Measurements from ENCODE around the gene PLIN5.

Gene PLIN5

DNA sequence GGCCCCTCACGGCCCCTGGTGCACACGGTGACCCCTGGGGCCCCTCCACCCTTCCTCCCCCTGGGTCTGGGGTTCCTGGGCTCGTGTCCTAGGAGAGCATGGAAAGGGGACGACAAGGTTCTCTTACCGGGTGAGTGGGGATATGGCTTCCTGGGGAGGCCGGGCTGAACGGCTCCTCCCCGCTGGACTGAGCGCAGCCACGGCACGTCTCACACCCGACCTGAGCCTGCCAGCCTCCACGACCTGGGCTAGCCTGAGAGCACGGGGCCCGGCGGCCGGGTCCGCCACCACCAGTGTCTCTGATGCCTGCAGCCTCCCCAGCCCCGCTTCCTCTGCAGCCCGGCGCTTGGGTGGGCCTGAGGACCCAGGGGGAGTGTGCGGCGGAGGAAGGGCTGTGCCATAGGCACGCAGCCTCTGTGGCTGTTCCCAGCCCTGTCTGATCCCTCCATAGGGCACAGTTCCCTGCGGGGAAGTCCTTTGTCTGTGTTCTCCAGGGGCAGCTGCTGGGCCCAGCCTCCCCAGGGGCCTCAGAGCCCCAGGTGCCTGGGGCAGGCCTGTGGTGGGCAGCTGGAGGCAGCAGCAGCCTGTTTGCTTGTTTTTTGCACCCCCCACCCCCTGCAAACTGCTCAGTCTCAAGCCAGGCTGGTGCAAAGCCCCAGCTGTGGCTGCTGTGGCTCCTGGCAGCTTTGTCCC is 31.7 kb downstream of the PLIN5 start:
- no peak for DNase-seq

- DNase-seq, result no peak
These were observed 32.5 kb downstream of the PLIN5 start for GRCh38 chr19:4502282-4503131.

- DNase-seq, result no peak
These were observed 33.3 kb downstream of the PLIN5 start for GRCh38 chr19:4501691-4502090.

- DNase-seq, result no peak
These were observed 34.0 kb downstream of the PLIN5 start for GRCh38 chr19:4500841-4501591.

DNA sequence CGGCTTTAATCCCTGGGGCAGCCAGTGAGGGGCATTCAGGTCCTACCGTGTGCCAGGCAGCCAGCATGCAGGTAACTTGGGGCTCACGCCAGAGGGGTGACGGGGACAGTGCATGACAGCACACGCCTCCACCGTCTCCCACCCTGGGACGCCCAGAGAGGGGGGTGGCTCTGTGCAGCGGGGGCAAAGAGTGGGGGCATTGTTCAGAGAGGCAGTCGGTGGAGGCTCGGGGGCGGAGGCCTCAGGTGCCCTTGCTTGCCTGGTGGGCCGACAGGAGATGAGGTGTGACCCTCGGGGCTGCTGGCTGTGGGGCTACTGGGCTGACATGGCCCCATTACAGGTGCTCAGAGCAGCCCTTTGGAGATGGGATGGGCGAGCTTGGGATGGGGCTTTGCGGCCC is 35.2 kb downstream of the PLIN5 start:
- DNase-seq, result no peak

DNA sequence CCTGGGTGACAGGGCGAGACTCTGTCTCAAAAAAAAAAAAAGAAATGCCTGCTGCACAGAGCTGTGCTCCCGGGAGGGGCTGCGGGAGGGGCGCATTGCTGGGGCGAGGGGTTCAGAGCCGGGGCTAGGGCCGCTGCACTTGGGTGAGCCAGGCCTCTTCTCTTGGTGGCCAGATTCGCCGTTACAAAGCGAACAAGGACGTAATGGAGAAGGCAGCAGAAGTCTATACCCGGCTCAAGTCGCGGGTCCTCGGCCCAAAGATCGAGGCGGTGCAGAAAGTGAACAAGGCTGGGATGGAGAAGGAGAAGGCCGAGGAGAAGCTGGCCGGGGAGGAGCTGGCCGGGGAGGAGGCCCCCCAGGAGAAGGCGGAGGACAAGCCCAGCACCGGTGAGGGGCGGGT is 35.7 kb downstream of the PLIN5 start:
- no peak for DNase-seq

GRCh38 chr19:4498694-4499093 is 36.3 kb downstream of the PLIN5 start:
- no peak for DNase-seq

DNA sequence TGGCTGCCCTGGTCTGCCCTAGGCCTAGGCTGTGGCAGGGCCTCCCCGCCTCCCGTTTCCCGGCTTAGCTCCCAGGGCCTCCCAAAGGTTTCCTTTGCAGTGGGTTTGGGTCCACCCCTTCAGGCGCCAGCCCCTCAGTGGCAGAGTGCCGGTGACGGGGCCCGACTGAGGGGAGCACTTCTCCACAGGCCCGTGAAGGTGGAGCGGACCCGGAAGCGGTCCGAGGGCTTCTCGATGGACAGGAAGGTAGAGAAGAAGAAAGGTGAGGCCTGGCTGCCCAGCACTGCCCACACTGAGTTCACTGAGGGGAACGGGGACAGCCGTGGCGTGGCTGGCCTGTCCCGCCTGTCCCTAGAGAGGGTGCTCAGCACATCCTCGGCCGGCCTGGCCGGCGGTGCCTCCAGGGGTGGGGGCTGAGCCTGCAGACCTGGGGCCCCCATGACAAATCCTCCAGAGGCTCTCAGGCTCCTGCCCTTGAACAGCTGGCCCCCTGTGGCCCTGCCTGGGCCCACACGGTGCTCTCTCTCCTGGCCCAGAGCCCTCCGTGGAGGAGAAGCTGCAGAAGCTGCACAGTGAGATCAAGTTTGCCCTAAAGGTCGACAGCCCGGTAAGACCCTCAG is 37.1 kb downstream of the PLIN5 start:
- no peak for DNase-seq

- no peak for DNase-seq
These were observed 38.7 kb downstream of the PLIN5 start for GRCh38 chr19:4496304-4496703.

- DNase-seq, result no peak
These were observed 39.6 kb downstream of the PLIN5 start for GRCh38 chr19:4495471-4495870.

DNA sequence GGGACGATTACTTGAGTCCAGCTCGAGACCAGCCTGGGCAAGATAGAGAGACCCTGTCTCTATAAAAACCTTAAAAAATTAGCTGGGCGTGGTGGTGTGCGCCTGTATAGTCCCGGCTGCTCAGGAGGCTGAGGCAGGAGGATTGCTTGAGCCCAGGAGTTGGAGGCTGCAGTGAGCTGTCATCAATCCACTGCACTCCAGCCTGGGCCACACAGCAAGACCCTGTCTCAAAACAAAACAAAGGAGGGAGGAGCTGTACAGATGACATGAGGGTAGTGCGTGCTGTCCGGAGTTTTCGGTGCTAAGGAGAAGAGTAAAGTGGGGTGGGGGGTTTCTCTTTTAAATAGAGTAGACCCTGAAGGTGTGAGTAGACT is 40.3 kb downstream of the PLIN5 start:
- no peak for DNase-seq

- DNase-seq, result no peak
These were observed 40.9 kb downstream of the PLIN5 start for GRCh38 chr19:4493929-4494690.

- DNase-seq, result no peak
These were observed 41.7 kb downstream of the PLIN5 start for GRCh38 chr19:4493104-4493928.

DNA sequence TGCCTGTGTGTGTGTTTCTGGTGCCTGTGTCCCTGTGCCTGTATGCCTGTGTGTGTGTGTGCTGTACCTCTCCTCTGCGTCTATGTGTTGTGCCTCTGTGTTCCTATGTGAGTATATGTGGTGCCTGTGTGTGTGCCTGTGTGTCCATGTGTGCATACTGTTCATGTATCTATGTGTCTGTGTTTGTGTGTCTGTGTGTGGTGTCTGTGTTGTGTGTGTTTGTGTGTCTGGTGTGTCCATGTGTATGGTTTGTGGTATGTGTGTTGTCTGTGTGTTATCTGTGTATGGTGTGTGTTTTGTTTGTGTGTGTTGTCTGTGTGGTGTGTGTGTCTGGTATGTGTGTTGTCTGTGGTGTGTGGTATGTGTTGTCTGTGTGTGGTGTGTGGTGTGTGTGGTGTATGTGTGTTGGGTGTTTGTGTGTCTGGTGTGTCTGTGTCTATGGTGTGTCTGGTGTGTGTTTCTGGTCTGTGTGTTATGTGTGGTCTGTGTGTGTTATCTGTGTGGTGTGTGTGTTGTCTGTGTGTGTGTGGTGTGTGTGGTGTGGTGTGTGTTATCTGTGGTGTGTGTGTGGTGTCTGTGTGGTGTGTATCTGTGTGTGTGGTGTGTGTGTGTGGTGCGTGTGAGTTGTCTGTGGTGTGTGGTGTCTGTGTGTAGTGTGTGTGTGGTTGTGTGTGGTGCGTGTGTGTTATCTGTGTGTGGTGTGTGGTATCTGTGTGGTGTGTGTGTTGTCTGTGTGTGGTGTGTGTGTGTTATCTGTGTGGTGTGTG is 42.5 kb downstream of the PLIN5 start:
- no peak for DNase-seq

DNA sequence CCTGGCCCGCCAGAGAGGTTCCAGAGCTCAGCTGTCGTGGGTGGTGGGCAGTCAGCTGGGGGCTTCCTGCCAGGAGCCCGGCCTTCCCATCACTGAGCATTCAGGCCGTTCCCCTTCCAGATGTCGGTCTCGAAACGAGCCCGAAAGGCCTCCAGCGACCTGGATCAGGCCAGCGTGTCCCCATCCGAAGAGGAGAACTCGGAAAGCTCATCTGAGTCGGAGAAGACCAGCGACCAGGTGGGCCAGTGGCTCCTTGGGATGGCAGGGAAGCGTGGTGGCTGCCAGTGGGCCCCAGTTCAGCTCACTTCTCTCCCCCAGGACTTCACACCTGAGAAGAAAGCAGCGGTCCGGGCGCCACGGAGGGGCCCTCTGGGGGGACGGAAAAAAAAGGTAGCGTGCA is 43.6 kb downstream of the PLIN5 start:
- DNase-seq, result no peak

DNA sequence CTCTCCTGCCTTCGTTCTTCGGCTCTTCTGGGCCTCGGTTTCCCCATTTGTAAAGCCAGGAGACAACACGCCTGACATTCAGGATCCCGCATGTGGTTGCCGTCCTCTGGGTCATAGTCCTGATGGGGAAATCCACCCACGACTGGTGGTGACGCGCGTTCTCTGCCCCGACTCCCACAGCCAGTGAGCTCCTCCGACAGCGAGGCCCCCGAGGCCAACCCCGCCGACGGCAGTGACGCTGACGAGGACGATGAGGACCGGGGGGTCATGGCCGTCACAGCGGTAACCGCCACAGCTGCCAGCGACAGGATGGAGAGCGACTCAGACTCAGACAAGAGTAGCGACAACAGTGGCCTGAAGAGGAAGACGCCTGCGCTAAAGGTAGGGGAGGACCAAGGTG is 46.5 kb downstream of the PLIN5 start:
- no peak for DNase-seq

DNA sequence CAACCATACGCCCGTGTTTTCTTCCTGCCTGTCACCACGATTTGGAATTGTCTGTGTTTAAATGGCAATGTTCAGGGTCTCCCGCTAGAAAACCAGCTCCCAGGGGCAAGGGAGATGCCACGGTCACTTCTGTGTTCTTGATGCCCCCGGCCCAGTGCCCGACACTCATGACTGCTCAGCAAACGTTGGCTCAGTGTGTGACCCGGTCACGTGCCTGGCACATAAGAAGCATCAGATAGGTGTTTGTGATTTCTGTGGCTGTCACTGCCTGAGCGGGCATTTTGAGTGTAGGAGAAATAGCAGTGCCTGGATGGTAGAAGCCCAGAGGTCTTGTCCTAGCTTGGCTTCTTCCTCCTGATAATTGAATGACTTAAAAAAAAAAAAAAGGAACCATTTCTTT is 47.5 kb downstream of the PLIN5 start:
- DNase-seq, result no peak

DNA sequence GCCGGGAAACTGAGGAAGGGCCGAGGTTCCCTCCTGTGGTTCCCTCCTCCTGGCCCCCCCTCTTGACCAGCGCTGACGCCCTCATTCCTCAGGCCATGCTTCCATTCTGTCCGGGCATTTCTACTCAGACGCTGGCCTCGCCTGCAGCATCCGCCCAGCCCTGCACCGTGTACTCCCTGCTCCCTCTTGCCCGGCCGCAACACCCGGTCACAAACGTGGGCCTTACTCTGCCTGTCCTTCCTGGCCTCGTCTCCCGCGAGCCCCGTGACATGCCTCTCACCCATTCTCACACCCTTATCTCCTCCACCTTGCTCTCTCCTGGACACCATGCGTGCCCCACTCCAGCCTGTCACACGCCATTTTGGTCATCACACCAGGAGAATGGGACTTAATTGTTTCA is 51.6 kb downstream of the PLIN5 start:
- no peak for DNase-seq

- DNase-seq, result no peak
These were observed 52.2 kb downstream of the PLIN5 start for GRCh38 chr19:4482721-4483364.
